ENCODE measurements around the gene DNAJC3. TPM values are rescaled to one million over a fixed set of nuclear protein-coding genes. Genes with fewer than 3 reads are reported as not detected.

Gene DNAJC3
- polyA plus RNA-seq, 1 donor (not counting 4 experiments of a cell fraction or from before 2014, with no cell fraction given): 23.8 TPM

DNA sequence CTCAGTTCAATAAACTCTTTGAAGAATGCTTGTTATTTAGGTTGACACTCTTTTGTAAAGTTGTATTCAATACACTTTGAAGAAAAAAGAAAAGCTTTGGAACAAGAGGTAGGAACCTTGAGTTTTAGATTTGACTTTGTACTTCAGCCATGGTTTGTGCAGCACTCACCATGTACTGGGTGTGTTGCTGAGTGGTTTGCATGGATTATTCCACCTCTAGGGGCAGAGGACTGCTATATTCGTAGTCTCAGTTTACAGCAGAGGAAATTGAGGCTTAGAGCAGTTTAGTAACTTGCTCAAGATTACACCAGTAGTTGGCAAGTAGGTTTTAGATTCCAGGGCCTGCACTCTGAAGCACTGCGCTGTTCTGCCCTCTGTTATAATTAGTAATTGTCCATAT, 68.8 kb downstream of the DNAJC3 start:
- Histone ChIP-seq H3K9me1 (ENCODE audit: control insufficient read depth, extremely low read depth, insufficient read depth, low read length) (no peaks in the 10 kb centered on the region), H4K20me1 (ENCODE audit: control insufficient read depth, extremely low read depth, insufficient read depth, low read length) (peaks cover 2% of the 10 kb centered on the region), H3K27me3 (ENCODE audit: control insufficient read depth, extremely low read depth, insufficient read depth, low read length) (no peaks in the 10 kb centered on the region), H3K79me2 (ENCODE audit: control insufficient read depth, insufficient read depth, low read length) (peaks cover 39% of the 10 kb centered on the region), H3K4me1 (ENCODE audit: control insufficient read depth, extremely low read depth, insufficient read depth, low read length) (peaks cover 7% of the 10 kb centered on the region), H3K9ac (ENCODE audit: control insufficient read depth, extremely low read depth, insufficient read depth, low read length) (no peak overlapping the region), H3K9me3 (ENCODE audit: control insufficient read depth, low read depth, low read length) (no peaks in the 10 kb centered on the region), H3K4me2 (ENCODE audit: control insufficient read depth, extremely low read depth, insufficient read depth, low read depth, low read length) (no peak overlapping the region), H2AFZ (ENCODE audit: control insufficient read depth, low read length) (no peak overlapping the region), H3K36me3 (ENCODE audit: control insufficient read depth in 2 of 2, extremely low read depth in 1 of 2, insufficient read depth in 2 of 2, low read length in 2 of 2) (no peaks in the 10 kb centered on the region), H3K4me3 (ENCODE audit: control insufficient read depth in 2 of 3, extremely low read depth in 1 of 3, insufficient read depth in 2 of 3, low read depth in 1 of 3, low read length in 3 of 3) (no peak overlapping the region), H3K27ac (ENCODE audit: control insufficient read depth, insufficient read depth, low read length) (no peak overlapping the region)
- FAIRE-seq: no peak
- TF ChIP-seq, protein P1, sequence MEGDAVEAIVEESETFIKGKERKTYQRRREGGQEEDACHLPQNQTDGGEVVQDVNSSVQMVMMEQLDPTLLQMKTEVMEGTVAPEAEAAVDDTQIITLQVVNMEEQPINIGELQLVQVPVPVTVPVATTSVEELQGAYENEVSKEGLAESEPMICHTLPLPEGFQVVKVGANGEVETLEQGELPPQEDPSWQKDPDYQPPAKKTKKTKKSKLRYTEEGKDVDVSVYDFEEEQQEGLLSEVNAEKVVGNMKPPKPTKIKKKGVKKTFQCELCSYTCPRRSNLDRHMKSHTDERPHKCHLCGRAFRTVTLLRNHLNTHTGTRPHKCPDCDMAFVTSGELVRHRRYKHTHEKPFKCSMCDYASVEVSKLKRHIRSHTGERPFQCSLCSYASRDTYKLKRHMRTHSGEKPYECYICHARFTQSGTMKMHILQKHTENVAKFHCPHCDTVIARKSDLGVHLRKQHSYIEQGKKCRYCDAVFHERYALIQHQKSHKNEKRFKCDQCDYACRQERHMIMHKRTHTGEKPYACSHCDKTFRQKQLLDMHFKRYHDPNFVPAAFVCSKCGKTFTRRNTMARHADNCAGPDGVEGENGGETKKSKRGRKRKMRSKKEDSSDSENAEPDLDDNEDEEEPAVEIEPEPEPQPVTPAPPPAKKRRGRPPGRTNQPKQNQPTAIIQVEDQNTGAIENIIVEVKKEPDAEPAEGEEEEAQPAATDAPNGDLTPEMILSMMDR (optimal IDR thresholded peaks at IDR 0.05 in 1 of 3, IDR thresholded peaks at IDR 0.05 in 1 of 3, conservative IDR thresholded peaks at IDR 0.05 in 1 of 3; ENCODE audit: extremely low read depth in 1 of 3, insufficient read depth in 2 of 3, low read length in 3 of 3): peak; percentile 13 to 16 (median 15)
- no peak for TF ChIP-seq EZH2 (IDR thresholded peaks at IDR 0.05; ENCODE audit: low read length)
- no peak for DNase-seq (ENCODE audit: low read depth, low spot score)
- dilution Hi-C loops (cut with MboI; ENCODE audit: extremely low pct_ligation_motif_present, low sequenced_read_pairs): no loop called here

DNA sequence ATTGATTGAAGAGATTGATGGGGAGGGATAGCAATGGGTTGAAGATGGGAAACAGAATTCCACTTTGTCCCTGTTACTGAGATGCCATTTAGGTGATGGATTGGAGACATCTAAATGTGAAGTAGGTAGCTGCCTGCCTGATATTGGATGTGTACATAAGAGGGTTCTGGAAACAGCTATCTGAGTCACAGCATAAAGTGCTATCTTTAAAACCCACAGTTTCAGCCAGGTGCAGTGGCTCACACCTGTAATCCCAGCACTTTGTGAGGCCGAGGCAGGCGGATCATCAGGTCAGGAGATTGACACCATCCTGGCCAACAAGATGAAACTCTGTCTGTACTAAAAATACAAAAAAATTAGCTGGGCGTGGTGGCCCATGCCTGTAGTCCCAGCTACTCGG, 72.6 kb downstream of the DNAJC3 start:
- Histone ChIP-seq H3K4me1 (ENCODE audit: control insufficient read depth, extremely low read depth, insufficient read depth, low read length) (peaks cover 13% of the 10 kb centered on the region), H3K4me2 (ENCODE audit: control insufficient read depth, extremely low read depth, insufficient read depth, low read depth, low read length) (no peak overlapping the region), H3K9ac (ENCODE audit: control insufficient read depth, extremely low read depth, insufficient read depth, low read length) (no peak overlapping the region), H3K36me3 (ENCODE audit: control insufficient read depth in 2 of 2, extremely low read depth in 1 of 2, insufficient read depth in 2 of 2, low read length in 2 of 2) (no peaks in the 10 kb centered on the region), H4K20me1 (ENCODE audit: control insufficient read depth, extremely low read depth, insufficient read depth, low read length) (peaks cover 2% of the 10 kb centered on the region), H3K79me2 (ENCODE audit: control insufficient read depth, insufficient read depth, low read length) (peaks cover 32% of the 10 kb centered on the region), H3K9me3 (ENCODE audit: control insufficient read depth, low read depth, low read length) (no peaks in the 10 kb centered on the region), H2AFZ (ENCODE audit: control insufficient read depth, low read length) (no peak overlapping the region), H3K27me3 (ENCODE audit: control insufficient read depth, extremely low read depth, insufficient read depth, low read length) (no peaks in the 10 kb centered on the region), H3K4me3 (ENCODE audit: control insufficient read depth in 2 of 3, extremely low read depth in 1 of 3, insufficient read depth in 2 of 3, low read depth in 1 of 3, low read length in 3 of 3) (no peak overlapping the region), H3K9me1 (ENCODE audit: control insufficient read depth, extremely low read depth, insufficient read depth, low read length) (no peaks in the 10 kb centered on the region), H3K27ac (ENCODE audit: control insufficient read depth, insufficient read depth, low read length) (no peak overlapping the region)
- peak; percentile 43 for FAIRE-seq
- no peak for DNase-seq (ENCODE audit: low read depth, low spot score)
- TF ChIP-seq, protein P1 (optimal IDR thresholded peaks at IDR 0.05 in 1 of 3, IDR thresholded peaks at IDR 0.05 in 1 of 3, conservative IDR thresholded peaks at IDR 0.05 in 1 of 3; ENCODE audit: extremely low read depth in 1 of 3, insufficient read depth in 2 of 3, low read length in 3 of 3): no peak
- no peak for TF ChIP-seq EZH2 (IDR thresholded peaks at IDR 0.05; ENCODE audit: low read length)
- dilution Hi-C loops (cut with MboI; ENCODE audit: extremely low pct_ligation_motif_present, low sequenced_read_pairs): no loop called here
